ENCODE results near the gene ANGPT4.

DNA sequence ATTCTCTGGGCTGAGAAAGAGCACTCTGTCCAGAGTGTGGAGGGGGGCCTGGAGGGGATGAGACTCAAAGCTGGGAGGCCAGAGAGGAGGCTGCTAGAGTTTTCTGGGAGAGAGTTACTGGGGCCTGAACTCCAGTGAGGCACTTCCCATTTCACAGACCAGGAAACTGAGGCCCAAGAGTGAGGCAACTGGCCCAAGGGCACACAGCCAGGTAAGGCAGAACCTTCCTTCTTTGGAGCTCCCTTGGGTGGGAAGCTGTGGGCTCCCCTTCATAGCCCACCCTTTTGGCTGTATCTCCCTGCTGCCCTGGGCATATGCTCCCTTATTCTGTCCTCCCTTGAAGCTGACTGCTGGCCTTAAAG, 34.4 kb downstream of the ANGPT4 start:
- TF ChIP-seq, protein P1, sequence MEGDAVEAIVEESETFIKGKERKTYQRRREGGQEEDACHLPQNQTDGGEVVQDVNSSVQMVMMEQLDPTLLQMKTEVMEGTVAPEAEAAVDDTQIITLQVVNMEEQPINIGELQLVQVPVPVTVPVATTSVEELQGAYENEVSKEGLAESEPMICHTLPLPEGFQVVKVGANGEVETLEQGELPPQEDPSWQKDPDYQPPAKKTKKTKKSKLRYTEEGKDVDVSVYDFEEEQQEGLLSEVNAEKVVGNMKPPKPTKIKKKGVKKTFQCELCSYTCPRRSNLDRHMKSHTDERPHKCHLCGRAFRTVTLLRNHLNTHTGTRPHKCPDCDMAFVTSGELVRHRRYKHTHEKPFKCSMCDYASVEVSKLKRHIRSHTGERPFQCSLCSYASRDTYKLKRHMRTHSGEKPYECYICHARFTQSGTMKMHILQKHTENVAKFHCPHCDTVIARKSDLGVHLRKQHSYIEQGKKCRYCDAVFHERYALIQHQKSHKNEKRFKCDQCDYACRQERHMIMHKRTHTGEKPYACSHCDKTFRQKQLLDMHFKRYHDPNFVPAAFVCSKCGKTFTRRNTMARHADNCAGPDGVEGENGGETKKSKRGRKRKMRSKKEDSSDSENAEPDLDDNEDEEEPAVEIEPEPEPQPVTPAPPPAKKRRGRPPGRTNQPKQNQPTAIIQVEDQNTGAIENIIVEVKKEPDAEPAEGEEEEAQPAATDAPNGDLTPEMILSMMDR (IDR thresholded peaks at IDR 0.05; ENCODE audit: low read length): no peak
- no peak for TF ChIP-seq EZH2 (IDR thresholded peaks at IDR 0.05; ENCODE audit: borderline replicate concordance, low read length)

Measured in OCI-LY1 (cell line).